ENCODE measurements around the gene CDH22.

CDH22 gene

DNA sequence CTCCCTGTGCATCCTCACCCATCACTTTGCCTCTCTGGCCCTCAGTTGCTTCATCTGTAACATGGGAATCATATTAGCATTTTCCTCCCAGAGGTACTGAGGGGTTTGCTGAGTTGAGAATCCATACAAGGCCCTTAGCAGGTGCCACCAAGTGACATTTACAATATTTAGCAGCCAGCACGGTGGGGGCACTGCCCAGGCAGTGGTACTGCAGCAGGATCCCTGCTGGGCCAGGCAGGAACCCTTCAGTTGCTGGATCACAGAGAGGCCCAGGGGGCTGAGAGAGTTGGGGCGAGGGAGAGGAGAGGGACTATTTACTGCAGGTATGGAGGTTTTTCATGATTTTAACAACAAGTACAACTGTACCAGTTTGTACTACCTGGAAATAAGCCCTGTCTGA lies 65.9 kb downstream of the CDH22 start:
- ATAC-seq, result no peak
- H3K9me3 Mint-ChIP-seq, result no peaks in the 10 kb centered on the region
- H3K27me3 Mint-ChIP-seq, result peaks cover 47% of the 10 kb centered on the region
- H3K36me3 Mint-ChIP-seq, result no peaks in the 10 kb centered on the region
- no peak overlapping the region for H3K4me3 Mint-ChIP-seq
- H3K27ac Mint-ChIP-seq, result no peak overlapping the region
- no peaks in the 10 kb centered on the region for H3K4me1 Mint-ChIP-seq

DNA sequence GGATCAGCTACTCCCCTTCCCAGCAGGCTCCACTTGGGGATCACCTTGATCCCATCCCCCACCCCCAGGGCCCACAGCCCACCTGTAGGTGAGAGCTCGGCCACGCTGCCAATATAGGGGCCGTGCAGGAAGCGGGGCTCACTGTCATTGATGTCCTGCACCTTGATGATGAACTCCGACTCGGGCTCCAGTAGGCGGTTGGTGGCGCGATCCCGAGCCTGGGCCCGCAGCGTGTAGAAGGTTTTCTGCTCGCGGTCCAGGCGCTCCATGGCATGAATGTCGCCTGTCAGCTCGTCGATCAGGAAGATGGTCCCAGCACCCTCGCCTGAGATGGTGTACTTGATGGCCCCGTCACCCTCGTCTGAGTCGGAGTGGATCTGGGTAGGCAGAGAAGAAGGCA lies 67.4 kb downstream of the CDH22 start:
- no peak overlapping the region for H3K4me3 Mint-ChIP-seq
- peaks cover 33% of the 10 kb centered on the region for H3K27me3 Mint-ChIP-seq
- no peak overlapping the region for H3K27ac Mint-ChIP-seq
- no peaks in the 10 kb centered on the region for H3K9me3 Mint-ChIP-seq
- no peaks in the 10 kb centered on the region for H3K4me1 Mint-ChIP-seq
- no peak for ATAC-seq
- H3K36me3 Mint-ChIP-seq, result no peaks in the 10 kb centered on the region

DNA sequence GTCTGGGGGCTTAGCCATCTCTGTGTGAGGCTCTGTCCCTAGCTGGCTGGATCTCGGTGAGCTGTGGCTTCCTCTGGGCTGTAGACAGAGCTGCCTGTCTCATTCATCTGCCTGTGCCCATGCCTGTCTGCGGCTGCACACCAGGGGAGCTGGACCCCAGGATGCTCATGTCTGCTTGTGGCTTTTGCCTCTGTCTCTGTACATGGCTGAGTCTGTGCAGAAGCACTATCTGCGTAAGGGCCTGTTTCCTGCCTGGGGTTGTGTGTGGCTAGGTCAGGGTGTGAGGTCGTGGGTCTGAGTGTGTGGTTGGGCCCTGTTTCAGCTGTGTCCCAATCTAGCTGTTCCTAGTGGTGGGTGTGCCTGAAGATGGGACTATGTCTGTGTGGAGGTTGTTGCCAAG lies 68.2 kb downstream of the CDH22 start:
- no peak for ATAC-seq
- Mint-ChIP-seq H3K36me3 (no peaks in the 10 kb centered on the region), H3K9me3 (no peaks in the 10 kb centered on the region), H3K4me1 (no peaks in the 10 kb centered on the region), H3K27me3 (peaks cover 25% of the 10 kb centered on the region), H3K27ac (no peak overlapping the region), H3K4me3 (no peak overlapping the region)

DNA sequence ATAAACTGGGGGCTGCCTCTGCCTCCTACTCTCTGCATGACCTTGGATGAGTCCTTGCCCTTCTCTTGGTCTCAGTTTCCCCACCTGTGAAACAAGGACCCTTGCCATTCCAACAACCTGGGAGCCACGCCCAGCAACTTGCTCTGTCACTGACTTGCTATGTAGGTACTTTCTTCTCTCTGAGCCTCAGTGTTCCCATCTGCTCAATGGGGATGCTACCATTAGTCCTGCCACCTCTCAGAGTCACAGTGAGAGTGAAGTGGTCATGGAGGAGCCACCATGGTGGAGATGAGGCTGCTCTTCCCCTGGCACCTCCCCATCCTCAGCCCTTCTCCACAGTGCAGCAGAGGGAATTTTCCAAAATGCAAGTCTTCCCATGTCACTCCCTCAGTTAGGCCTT lies 70.6 kb downstream of the CDH22 start:
- no peaks in the 10 kb centered on the region for H3K9me3 Mint-ChIP-seq
- ATAC-seq, result no peak
- no peak overlapping the region for H3K27ac Mint-ChIP-seq
- H3K27me3 Mint-ChIP-seq, result peaks cover 11% of the 10 kb centered on the region
- H3K4me1 Mint-ChIP-seq, result no peaks in the 10 kb centered on the region
- no peaks in the 10 kb centered on the region for H3K36me3 Mint-ChIP-seq
- no peak overlapping the region for H3K4me3 Mint-ChIP-seq

DNA sequence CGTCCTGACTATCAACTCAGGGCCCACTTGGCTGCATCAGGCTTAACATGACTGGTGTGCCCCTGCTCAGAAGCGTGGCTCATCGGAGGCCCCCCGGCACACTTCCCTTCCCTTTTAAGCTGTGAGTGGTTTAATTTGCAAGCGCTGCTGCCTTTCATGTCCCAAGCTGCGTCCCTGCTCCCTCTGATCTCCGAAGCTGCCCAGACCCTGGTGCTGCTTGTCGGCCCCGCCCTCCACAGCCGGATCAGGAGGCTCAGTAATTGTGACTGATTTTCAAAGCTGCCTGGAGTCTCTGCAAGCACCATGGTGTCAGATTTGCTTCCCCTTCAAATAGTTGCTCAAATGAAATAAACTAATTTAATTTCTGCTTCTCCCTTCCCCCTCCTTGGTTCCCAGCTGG lies 71.1 kb downstream of the CDH22 start:
- no peak overlapping the region for H3K27ac Mint-ChIP-seq
- no peak overlapping the region for H3K4me3 Mint-ChIP-seq
- no peak for ATAC-seq
- no peaks in the 10 kb centered on the region for H3K9me3 Mint-ChIP-seq
- H3K4me1 Mint-ChIP-seq, result no peaks in the 10 kb centered on the region
- H3K36me3 Mint-ChIP-seq, result no peaks in the 10 kb centered on the region
- peaks cover 15% of the 10 kb centered on the region for H3K27me3 Mint-ChIP-seq

DNA sequence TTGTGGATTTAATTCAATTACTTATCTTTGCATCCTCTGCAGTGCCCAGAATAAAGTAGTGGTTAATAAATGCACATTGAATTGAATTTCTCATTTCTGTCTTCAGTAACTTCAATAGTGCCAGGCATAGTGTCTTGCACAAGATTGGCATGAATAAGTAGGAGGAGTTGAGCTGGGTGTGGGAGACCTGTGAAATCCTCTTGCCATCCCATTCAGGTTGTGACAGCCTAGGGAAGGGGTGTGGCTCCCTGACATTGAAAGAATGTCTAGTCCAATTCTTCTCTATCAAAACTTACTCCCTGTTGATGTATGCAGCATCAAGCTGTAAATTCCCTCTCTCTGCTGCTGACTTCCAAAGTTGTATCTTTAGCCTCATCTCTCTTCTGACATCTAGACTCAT lies 73.2 kb downstream of the CDH22 start:
- no peak for ATAC-seq
- peaks cover 18% of the 10 kb centered on the region for H3K27me3 Mint-ChIP-seq

DNA sequence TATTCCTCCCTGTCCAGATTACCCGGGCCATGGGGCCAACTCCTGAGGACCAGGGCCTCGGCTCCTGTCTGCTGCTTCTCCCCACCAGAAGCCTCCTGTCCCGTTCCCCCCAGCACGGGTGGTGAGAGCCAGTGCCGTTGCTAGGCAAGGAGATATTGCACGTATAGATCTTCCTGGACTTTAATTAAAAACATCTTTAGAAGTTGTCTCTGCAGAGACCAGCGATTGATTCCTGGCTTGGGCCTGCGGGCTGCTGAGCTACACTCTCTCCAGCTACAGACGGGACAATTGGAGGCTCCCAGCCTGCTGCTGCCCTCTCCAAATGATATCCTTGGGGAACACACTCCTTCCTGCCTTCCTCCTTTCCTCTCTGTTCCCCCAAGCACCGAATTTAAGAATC lies 74.6 kb downstream of the CDH22 start:
- peaks cover 24% of the 10 kb centered on the region for H3K27me3 Mint-ChIP-seq

More for the DNA sequence above, 73.2 kb downstream of the CDH22 start:
- no peaks in the 10 kb centered on the region for H3K4me1 Mint-ChIP-seq
- H3K9me3 Mint-ChIP-seq, result peaks cover 2% of the 10 kb centered on the region
- no peaks in the 10 kb centered on the region for H3K36me3 Mint-ChIP-seq
- H3K27ac Mint-ChIP-seq, result no peak overlapping the region
- no peak overlapping the region for H3K4me3 Mint-ChIP-seq

DNA sequence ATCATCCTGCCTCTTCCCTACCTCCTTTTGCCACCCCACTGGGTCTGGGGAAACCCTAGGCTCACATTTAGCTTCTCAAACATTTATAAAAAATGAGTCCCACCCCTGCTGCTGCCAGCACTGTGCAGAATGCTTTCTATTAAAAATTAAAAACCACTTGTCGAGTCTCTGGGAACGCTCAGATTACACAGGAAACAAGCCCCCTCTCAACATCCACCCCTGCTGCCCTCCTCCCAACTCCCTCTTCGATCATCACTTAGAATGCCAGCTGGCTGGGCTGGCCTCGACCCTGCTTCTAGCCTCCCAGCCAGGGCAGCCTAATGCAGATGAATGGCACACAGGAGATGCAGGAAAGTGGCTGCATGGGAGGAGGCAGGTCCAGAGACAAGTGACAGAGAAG lies 75.8 kb downstream of the CDH22 start:
- ATAC-seq, result no peak
- Mint-ChIP-seq H3K27me3 (peaks cover 36% of the 10 kb centered on the region), H3K27ac (no peak overlapping the region), H3K36me3 (no peaks in the 10 kb centered on the region), H3K9me3 (peaks cover 2% of the 10 kb centered on the region), H3K4me1 (no peaks in the 10 kb centered on the region), H3K4me3 (no peak overlapping the region)

More for the DNA sequence above, 74.6 kb downstream of the CDH22 start:
- Mint-ChIP-seq H3K9me3 (peaks cover 2% of the 10 kb centered on the region), H3K27ac (no peak overlapping the region), H3K4me1 (no peaks in the 10 kb centered on the region), H3K4me3 (no peak overlapping the region), H3K36me3 (no peaks in the 10 kb centered on the region)
- ATAC-seq, result no peak

DNA sequence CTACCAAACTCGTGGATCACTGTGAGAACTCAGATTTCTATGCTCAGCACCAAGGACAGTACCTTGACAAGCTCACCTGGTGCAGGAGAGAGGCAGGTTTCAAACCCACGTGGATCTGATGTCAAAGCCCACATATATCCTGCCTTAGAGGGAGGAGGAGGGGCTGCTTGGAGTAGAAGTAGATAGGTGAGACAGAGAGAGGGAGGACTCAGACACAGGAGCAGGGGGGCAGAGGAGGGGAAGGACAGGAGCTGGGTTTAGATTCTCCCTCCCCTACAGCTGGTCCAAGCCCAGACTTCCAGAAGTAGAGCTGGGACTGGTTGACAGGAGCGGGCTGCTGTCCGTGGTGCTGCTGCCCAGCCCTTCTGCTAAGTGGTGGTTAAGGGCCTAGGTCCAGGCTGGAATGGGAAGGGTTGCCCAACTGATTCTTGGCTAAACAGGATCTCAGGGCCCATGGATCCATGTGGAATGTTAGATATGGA lies 77.5 kb downstream of the CDH22 start:
- Mint-ChIP-seq H3K27me3 (peaks cover 53% of the 10 kb centered on the region), H3K4me3 (no peak overlapping the region), H3K27ac (no peak overlapping the region), H3K9me3 (peaks cover 2% of the 10 kb centered on the region), H3K4me1 (no peaks in the 10 kb centered on the region), H3K36me3 (no peaks in the 10 kb centered on the region)
- no peak for ATAC-seq

DNA sequence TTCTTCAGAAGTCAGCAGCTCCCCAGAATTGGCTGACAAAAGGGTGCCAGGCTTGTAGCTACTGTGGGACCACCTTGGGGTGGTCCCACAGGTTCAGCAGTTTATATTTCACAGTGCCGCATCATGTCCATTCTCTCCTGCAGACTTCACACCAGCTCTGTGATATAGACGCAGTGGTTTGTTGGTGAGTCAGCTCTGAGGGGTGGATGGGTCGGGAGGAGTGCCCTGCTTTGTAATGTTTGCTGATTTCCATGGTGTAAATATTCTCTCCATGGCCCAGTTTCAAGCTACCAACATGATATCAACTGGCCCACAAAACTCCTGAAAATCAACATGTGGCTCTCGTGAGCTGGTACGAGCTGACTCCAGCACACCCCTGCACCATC lies 78.2 kb downstream of the CDH22 start:
- H3K4me3 Mint-ChIP-seq, result no peak overlapping the region
- no peak overlapping the region for H3K27ac Mint-ChIP-seq
- H3K4me1 Mint-ChIP-seq, result no peaks in the 10 kb centered on the region
- no peaks in the 10 kb centered on the region for H3K36me3 Mint-ChIP-seq
- no peak for ATAC-seq
- H3K27me3 Mint-ChIP-seq, result peaks cover 60% of the 10 kb centered on the region
- H3K9me3 Mint-ChIP-seq, result peaks cover 2% of the 10 kb centered on the region

DNA sequence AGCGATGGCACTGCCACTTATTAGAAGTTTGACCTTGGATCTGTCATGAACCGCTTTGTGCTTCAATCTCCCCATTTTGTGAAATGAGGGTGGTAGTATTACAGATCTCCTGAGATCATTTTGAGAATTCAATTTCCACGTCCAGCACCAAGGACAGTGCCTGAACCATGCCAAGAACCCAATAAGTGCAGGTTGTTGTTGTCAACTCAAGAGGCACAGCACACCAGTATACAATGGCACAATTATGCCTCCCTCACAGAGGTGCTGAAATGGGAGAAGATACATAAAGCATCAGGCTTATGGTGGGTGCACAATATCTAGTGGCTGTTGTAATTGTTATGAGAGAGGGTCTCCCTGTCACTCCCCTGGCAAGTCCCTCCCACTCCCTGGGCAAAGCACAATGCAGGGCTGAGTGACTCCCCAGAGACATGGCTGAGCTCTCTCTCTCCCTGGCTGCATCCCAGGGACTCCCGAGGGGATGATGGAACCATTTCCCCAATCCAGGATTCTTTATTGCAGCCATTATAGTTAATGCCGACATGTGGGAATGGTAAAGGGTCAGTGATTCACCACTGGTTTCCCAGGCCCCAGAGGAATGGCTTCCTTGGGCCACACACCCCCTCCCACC lies 78.7 kb downstream of the CDH22 start:
- Mint-ChIP-seq H3K4me3 (no peak overlapping the region), H3K27ac (no peak overlapping the region), H3K9me3 (peaks cover 2% of the 10 kb centered on the region), H3K4me1 (no peaks in the 10 kb centered on the region), H3K36me3 (no peaks in the 10 kb centered on the region), H3K27me3 (peaks cover 65% of the 10 kb centered on the region)
- no peak for ATAC-seq

DNA sequence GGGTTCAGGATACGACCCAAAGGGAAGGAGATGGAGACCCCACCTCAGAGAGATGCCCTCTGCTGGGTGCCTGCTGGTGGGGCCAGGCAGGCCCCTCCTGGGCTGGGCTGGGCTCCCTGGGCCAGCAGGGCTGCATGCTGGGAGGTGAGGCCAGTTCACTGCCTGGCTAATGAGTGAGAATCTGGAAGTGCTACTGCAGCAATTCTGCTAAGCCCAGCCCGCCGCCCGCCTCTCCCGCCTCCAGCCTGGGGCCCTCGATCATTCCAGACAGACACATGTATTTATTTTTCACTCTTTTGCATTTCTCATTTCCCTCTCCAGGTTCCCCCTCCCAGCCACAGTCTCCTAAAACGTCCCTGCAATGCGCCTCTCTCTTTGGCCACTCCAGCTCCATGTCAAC lies 79.6 kb downstream of the CDH22 start:
- H3K4me3 Mint-ChIP-seq, result no peak overlapping the region
- no peak overlapping the region for H3K27ac Mint-ChIP-seq
- no peaks in the 10 kb centered on the region for H3K36me3 Mint-ChIP-seq
- H3K9me3 Mint-ChIP-seq, result peaks cover 2% of the 10 kb centered on the region
- H3K4me1 Mint-ChIP-seq, result no peaks in the 10 kb centered on the region
- H3K27me3 Mint-ChIP-seq, result peaks cover 74% of the 10 kb centered on the region
- no peak for ATAC-seq

DNA sequence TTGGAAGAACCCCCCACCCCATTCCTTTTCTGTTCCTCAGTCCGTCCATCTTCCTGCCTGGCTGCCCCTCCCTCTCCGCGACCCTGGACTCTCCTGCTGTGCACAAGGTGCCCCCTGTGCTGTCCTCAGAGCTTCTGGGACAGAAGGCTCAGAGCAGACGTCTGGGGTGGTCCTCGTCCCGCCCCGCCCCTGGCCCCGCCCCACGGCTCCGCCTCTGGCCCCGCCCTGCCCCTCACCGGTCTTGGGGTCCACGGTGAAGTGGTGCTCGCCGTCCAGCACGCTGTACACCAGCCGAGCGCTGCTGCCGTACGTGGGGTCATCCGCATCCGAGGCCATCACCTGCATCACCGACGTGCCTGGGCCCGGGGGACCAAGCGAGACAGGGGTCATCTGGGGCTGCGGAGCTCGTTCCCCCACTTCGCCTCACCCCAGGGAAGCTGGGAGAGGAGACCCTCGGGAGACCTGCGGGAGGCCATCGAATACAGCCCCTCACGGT lies 81.0 kb downstream of the CDH22 start:
- Mint-ChIP-seq H3K4me3 (no peak overlapping the region), H3K36me3 (no peaks in the 10 kb centered on the region), H3K27me3 (peaks cover 75% of the 10 kb centered on the region), H3K9me3 (peaks cover 2% of the 10 kb centered on the region), H3K27ac (no peak overlapping the region), H3K4me1 (no peaks in the 10 kb centered on the region)
- no peak for ATAC-seq

DNA sequence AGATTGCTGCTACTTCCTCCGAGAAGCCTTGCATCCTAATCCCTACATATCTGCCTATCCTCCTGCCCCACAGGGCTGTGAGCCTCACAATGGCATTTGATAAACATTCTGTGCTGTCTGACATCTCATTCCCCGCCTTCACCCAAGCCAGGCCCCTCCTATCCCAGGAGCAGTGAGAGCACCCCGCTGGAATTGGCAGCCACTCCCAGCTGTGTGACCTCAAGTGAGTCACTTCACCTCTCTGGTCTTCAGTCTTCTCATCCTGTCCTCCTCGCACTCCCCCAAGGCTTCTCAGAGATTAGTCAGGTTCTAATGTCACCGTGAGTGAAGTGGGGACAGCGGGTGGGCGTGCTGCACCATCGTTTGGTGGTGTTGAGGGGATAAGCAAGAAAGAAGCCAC lies 81.7 kb downstream of the CDH22 start:
- H3K4me1 Mint-ChIP-seq, result no peaks in the 10 kb centered on the region
- H3K27ac Mint-ChIP-seq, result no peak overlapping the region
- H3K36me3 Mint-ChIP-seq, result no peaks in the 10 kb centered on the region
- H3K4me3 Mint-ChIP-seq, result no peak overlapping the region
- ATAC-seq, result no peak
- peaks cover 2% of the 10 kb centered on the region for H3K9me3 Mint-ChIP-seq
- peaks cover 69% of the 10 kb centered on the region for H3K27me3 Mint-ChIP-seq

DNA sequence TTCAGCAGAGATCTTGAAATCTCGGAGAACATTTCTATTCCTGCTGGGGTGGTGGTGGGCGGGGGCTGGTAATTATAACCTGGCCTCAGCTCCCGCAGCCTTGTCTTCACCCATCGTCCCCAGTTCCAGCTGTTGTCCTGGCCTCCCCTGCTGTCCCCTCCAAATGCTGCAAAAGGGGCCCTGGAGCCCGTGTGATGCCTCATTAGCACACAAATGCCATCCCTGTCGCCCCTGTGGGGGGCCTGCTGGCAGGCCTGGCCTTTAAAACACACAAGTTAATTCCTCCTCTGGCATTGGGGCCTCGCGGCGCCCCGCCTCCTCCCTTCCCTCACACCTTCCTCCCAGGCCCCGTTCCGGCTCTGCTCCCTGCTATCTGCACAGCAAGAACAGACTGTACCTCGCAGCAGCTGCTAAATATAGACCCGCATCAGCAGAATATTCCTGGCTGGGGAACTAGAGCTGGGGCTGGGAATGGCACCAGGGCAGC lies 85.7 kb downstream of the CDH22 start:
- Mint-ChIP-seq H3K27ac (no peak overlapping the region), H3K27me3 (peaks cover 43% of the 10 kb centered on the region), H3K9me3 (no peaks in the 10 kb centered on the region), H3K4me3 (no peak overlapping the region), H3K36me3 (no peaks in the 10 kb centered on the region), H3K4me1 (no peaks in the 10 kb centered on the region)
- no peak for ATAC-seq

DNA sequence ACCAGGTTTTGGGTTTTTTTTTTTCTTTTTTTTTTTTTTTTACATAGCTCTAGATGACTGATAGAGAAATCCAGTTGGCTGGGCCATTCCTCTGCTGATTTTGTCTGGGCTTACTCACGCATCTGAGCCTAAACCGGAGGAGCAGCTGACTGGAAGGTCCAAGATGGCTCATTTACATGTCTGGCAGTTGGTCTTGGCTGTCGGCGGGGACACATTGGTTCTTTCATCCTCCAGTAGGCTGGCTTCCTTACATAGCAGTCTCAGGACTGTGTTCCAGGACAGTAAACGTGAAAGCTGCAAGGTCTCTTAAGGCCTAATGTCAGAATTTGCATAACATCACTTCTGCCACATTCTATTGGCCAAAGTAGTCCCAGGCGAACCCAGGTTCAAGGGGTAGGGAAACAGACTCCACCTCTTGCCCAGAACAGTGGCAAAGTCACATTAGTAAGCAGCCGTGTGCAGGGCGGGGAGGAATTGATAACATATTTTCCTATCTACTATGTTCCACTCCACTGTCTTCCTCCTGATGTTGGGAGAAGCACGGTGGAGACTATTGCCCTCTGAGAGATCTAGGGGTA lies 87.0 kb downstream of the CDH22 start:
- H3K9me3 Mint-ChIP-seq, result no peaks in the 10 kb centered on the region
- no peak overlapping the region for H3K4me3 Mint-ChIP-seq
- peaks cover 31% of the 10 kb centered on the region for H3K27me3 Mint-ChIP-seq
- no peaks in the 10 kb centered on the region for H3K4me1 Mint-ChIP-seq
- no peaks in the 10 kb centered on the region for H3K36me3 Mint-ChIP-seq
- ATAC-seq, result no peak
- H3K27ac Mint-ChIP-seq, result no peak overlapping the region
